ENCODE measurements around the gene PTK6.

DNA sequence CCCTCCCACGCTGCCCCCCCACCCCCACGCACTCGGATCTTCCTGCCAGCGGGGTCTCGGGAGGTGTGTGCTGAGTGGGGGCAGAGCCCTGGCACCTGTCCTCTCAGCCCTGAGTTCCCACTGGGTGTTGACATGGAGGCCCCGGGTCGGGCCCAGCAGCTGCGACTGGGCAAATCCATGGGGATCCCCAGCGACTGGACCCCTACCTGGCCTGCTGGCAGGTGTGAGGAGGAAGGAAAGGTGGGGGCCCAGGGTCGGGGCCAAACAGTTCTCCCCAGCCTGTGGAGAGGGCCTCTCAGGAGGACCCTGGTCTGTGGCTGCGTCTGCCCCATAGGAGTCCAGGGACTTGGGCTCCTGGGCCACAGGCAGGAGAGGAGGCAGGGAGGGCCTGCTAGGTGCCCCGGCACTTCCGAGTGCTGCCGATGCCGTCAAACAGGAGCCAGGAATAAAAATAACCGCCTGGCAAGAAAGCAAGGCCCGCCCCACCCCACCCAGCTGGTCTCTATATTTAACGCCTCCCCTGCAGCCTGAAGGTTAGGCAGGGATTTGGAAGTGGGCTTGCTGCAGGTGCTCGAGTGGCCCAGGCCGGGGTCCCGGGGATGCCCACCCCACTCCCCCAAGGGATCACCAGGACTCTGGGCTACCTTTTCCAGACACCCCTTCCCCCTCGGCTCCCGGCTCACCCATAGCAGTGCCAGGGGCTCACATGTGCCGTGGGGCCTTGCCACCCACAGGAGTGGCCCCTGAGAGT is 36.9 kb downstream of the PTK6 start:
- TF ChIP-seq CTCF (conservative IDR thresholded peaks at IDR 0.05 in 1 of 2, IDR thresholded peaks at IDR 0.05 in 1 of 2; ENCODE audit: low read depth in 1 of 2, low read length in 2 of 2), result no peak
- TF ChIP-seq EZH2 (IDR thresholded peaks at IDR 0.05; ENCODE audit: low read length, missing control alignments), result no peak

Data from fibroblast of lung (primary cell).